A549 (cell line): ENCODE data around the gene B3GALNT2.

ENCODE experiments used
- BHLHE40 ChIP-seq: IDR thresholded peaks from 2 replicates; pipeline ENCODE4 v1.6.1; 2012; ENCODE audit warnings: low read depth, low read length, inconsistent platforms
- CTCF ChIP-seq: fragments of >200 bp; sonication (Bioruptor Twin); formaldehyde crosslinking; IDR thresholded peaks from 3 replicates; pipeline ENCODE4 v1.5.1; 2016
- E2F6 ChIP-seq: IDR thresholded peaks from 2 replicates; pipeline ENCODE4 v1.6.1; 2012; ENCODE audit warnings: low read depth, borderline replicate concordance
- EP300 ChIP-seq, 2 experiments: fragments of >200 bp; sonication (Bioruptor Twin); formaldehyde crosslinking; IDR thresholded peaks; 2 replicates in 1 of 2; 3 replicates in 1 of 2; pipeline ENCODE4 v1.6.1; 2016 to 2017
- FOSL2 ChIP-seq, 2 experiments: fragments of 450-650 bp in 1 of 2; fragments of >200 bp in 1 of 2; sonication (Bioruptor Twin) in 1 of 2; formaldehyde crosslinking; IDR thresholded peaks; 2 replicates each; pipeline versions ENCODE4 v1.5.0 to v1.6.1; 2016 to 2020; ENCODE audit warnings: mild to moderate bottlenecking in 1 of 2, moderate library complexity in 1 of 2
- HMGXB4 ChIP-seq: fragments of 250-450 bp; sonication (Bioruptor Pico); IDR thresholded peaks from 2 replicates; pipeline ENCODE4 v1.5.0; 2021; ENCODE audit warnings: mild to moderate bottlenecking, moderate library complexity, borderline replicate concordance
- JUN ChIP-seq, 2 experiments: fragments of >200 bp; sonication (Bioruptor Twin); formaldehyde crosslinking; IDR thresholded peaks; 2 replicates in 1 of 2; 3 replicates in 1 of 2; pipeline ENCODE4 v1.6.1; 2016 to 2017
- JUNB ChIP-seq: fragments of >200 bp; sonication (Bioruptor Twin); formaldehyde crosslinking; IDR thresholded peaks from 2 replicates; pipeline ENCODE4 v1.6.1; 2016
- PBX3 ChIP-seq: IDR thresholded peaks from 2 replicates; pipeline ENCODE4 v1.6.1; 2012
- POLR2A ChIP-seq: IDR thresholded peaks from 2 replicates; pipeline ENCODE4 v1.6.1; 2012; ENCODE audit warnings: mild to moderate bottlenecking, low read length
- RCOR1 ChIP-seq: fragments of 150-350 bp; IDR thresholded peaks from 2 replicates; pipeline ENCODE4 v1.6.1; 2014; ENCODE audit warnings: antibody characterized with exemption, low read length, low read depth
- REST ChIP-seq: fragments of 200-600 bp; sonication (generic); IDR thresholded peaks from 2 replicates; pipeline ENCODE4 v1.6.1; 2016; ENCODE audit warnings: antibody characterized with exemption, mild to moderate bottlenecking, moderate library complexity
- RNF2 ChIP-seq: fragments of 200-600 bp; sonication (generic); IDR thresholded peaks from 2 replicates; pipeline ENCODE4 v1.6.1; 2016; ENCODE audit warnings: low read depth, mild to moderate bottlenecking, antibody characterized with exemption, moderate library complexity, borderline replicate concordance
- SREBF2 ChIP-seq: fragments of 450-650 bp; IDR thresholded peaks from 2 replicates; pipeline ENCODE4 v1.6.1; 2014; ENCODE audit warnings: mild to moderate bottlenecking, moderate library complexity

GRCh38 chr1:235491644-235492043, 12.6 kb downstream of the B3GALNT2 start:
- TF ChIP-seq CTCF, result no peak
- no peak for TF ChIP-seq EP300 (IDR thresholded peaks at IDR 0.05)
- no peak for TF ChIP-seq POLR2A
- TF ChIP-seq BHLHE40, result no peak
- TF ChIP-seq E2F6, result no peak
- TF ChIP-seq RNF2, result no peak
- TF ChIP-seq JUNB, result no peak
- no peak for TF ChIP-seq JUN (IDR thresholded peaks at IDR 0.05)
- no peak for TF ChIP-seq RCOR1
- TF ChIP-seq FOSL2 (IDR thresholded peaks at IDR 0.05), result no peak
- no peak for TF ChIP-seq FOSL2 (CRISPR knock-in tag; IDR thresholded peaks at IDR 0.05)
- TF ChIP-seq REST, result no peak
- no peak for TF ChIP-seq PBX3
- TF ChIP-seq HMGXB4 (CRISPR knock-in tag), result no peak
- no peak for TF ChIP-seq SREBF2
